Measurements from ENCODE around the gene GPATCH8. TPM values are rescaled to one million over a fixed set of nuclear protein-coding genes. Genes with fewer than 3 reads are reported as not detected.

The GPATCH8 gene
- polyA plus RNA-seq, 1 donor (not counting 4 experiments of a cell fraction or from before 2014, with no cell fraction given) = 15.1 TPM

- Histone ChIP-seq H3K9me3 (ENCODE audit: control insufficient read depth, low read depth, low read length) (no peaks in the 10 kb centered on the region), H3K4me2 (ENCODE audit: control insufficient read depth, extremely low read depth, insufficient read depth, low read depth, low read length) (no peak overlapping the region), H3K4me3 (ENCODE audit: control insufficient read depth in 2 of 3, extremely low read depth in 1 of 3, insufficient read depth in 2 of 3, low read depth in 1 of 3, low read length in 3 of 3) (no peak overlapping the region), H3K4me1 (ENCODE audit: control insufficient read depth, extremely low read depth, insufficient read depth, low read length) (peaks cover 9% of the 10 kb centered on the region), H3K9me1 (ENCODE audit: control insufficient read depth, extremely low read depth, insufficient read depth, low read length) (no peaks in the 10 kb centered on the region), H3K79me2 (ENCODE audit: control insufficient read depth, insufficient read depth, low read length) (no peaks in the 10 kb centered on the region), H4K20me1 (ENCODE audit: control insufficient read depth, extremely low read depth, insufficient read depth, low read length) (no peaks in the 10 kb centered on the region), H3K9ac (ENCODE audit: control insufficient read depth, extremely low read depth, insufficient read depth, low read length) (no peak overlapping the region), H3K27ac (ENCODE audit: control insufficient read depth, insufficient read depth, low read length) (no peak overlapping the region), H2AFZ (ENCODE audit: control insufficient read depth, low read length) (no peak overlapping the region), H3K27me3 (ENCODE audit: control insufficient read depth, extremely low read depth, insufficient read depth, low read length) (peaks cover 37% of the 10 kb centered on the region), H3K36me3 (ENCODE audit: control insufficient read depth in 2 of 2, extremely low read depth in 1 of 2, insufficient read depth in 2 of 2, low read length in 2 of 2) (no peaks in the 10 kb centered on the region)
- FAIRE-seq = no peak
- TF ChIP-seq CTCF (optimal IDR thresholded peaks at IDR 0.05 in 1 of 3, IDR thresholded peaks at IDR 0.05 in 1 of 3, conservative IDR thresholded peaks at IDR 0.05 in 1 of 3; ENCODE audit: extremely low read depth in 1 of 3, insufficient read depth in 2 of 3, low read length in 3 of 3) = no peak
- no peak for TF ChIP-seq EZH2 (IDR thresholded peaks at IDR 0.05; ENCODE audit: low read length)
- dilution Hi-C loops (cut with MboI; ENCODE audit: extremely low pct_ligation_motif_present, low sequenced_read_pairs) = no loop called here
- no peak for DNase-seq (ENCODE audit: low read depth, low spot score)
Measured at GRCh38 chr17:44383861-44384260, 119.3 kb downstream of the GPATCH8 start.

GRCh38 chr17:44383363-44383762 is 119.8 kb downstream of the GPATCH8 start:
- TF ChIP-seq EZH2 (IDR thresholded peaks at IDR 0.05; ENCODE audit: low read length) = no peak
- no peak for TF ChIP-seq CTCF (optimal IDR thresholded peaks at IDR 0.05 in 1 of 3, IDR thresholded peaks at IDR 0.05 in 1 of 3, conservative IDR thresholded peaks at IDR 0.05 in 1 of 3; ENCODE audit: extremely low read depth in 1 of 3, insufficient read depth in 2 of 3, low read length in 3 of 3)
- H3K36me3 ChIP-seq (ENCODE audit: control insufficient read depth in 2 of 2, extremely low read depth in 1 of 2, insufficient read depth in 2 of 2, low read length in 2 of 2) = no peaks in the 10 kb centered on the region
- dilution Hi-C loops (cut with MboI; ENCODE audit: extremely low pct_ligation_motif_present, low sequenced_read_pairs) = no loop called here
- H2AFZ ChIP-seq (ENCODE audit: control insufficient read depth, low read length) = no peak overlapping the region
- peaks cover 37% of the 10 kb centered on the region for H3K27me3 ChIP-seq (ENCODE audit: control insufficient read depth, extremely low read depth, insufficient read depth, low read length)
- no peaks in the 10 kb centered on the region for H3K9me1 ChIP-seq (ENCODE audit: control insufficient read depth, extremely low read depth, insufficient read depth, low read length)
- no peaks in the 10 kb centered on the region for H4K20me1 ChIP-seq (ENCODE audit: control insufficient read depth, extremely low read depth, insufficient read depth, low read length)
- H3K4me2 ChIP-seq (ENCODE audit: control insufficient read depth, extremely low read depth, insufficient read depth, low read depth, low read length) = no peak overlapping the region
- H3K27ac ChIP-seq (ENCODE audit: control insufficient read depth, insufficient read depth, low read length) = no peak overlapping the region
- no peaks in the 10 kb centered on the region for H3K9me3 ChIP-seq (ENCODE audit: control insufficient read depth, low read depth, low read length)
- DNase-seq (ENCODE audit: low read depth, low spot score) (no peak), FAIRE-seq (no peak)
- no peak overlapping the region for H3K9ac ChIP-seq (ENCODE audit: control insufficient read depth, extremely low read depth, insufficient read depth, low read length)
- H3K4me1 ChIP-seq (ENCODE audit: control insufficient read depth, extremely low read depth, insufficient read depth, low read length) = peaks cover 9% of the 10 kb centered on the region
- no peak overlapping the region for H3K4me3 ChIP-seq (ENCODE audit: control insufficient read depth in 2 of 3, extremely low read depth in 1 of 3, insufficient read depth in 2 of 3, low read depth in 1 of 3, low read length in 3 of 3)
- H3K79me2 ChIP-seq (ENCODE audit: control insufficient read depth, insufficient read depth, low read length) = no peaks in the 10 kb centered on the region

All from keratinocyte (primary cell).